Measurements from ENCODE around the gene NUDT5. TPM values are rescaled to one million over a fixed set of nuclear protein-coding genes. Genes with fewer than 3 reads are reported as not detected.
A peak's percentile ranks its signal among the peaks of the same experiment; 100 is the strongest.

The NUDT5 gene
- total and polyA plus RNA-seq, 2 of the 13 experiments (the other 11 are each of a cell fraction or from before 2014, with no cell fraction given), result 79.6 to 134 TPM

- TF ChIP-seq PRDM10 (CRISPR knock-in tag; IDR thresholded peaks at IDR 0.05; ENCODE audit: low read depth) (no peak), ZNF790 (CRISPR knock-in tag; IDR thresholded peaks at IDR 0.05; ENCODE audit: borderline replicate concordance) (no peak), ZNF550 (CRISPR knock-in tag; IDR thresholded peaks at IDR 0.05; ENCODE audit: borderline replicate concordance) (no peak), KLF16 (CRISPR knock-in tag; IDR thresholded peaks at IDR 0.05) (peak in 1 of 2 experiments; percentile 19; a peak in 1 of 4 replicates), ZNF275 (CRISPR knock-in tag; IDR thresholded peaks at IDR 0.05; ENCODE audit: borderline replicate concordance) (peak; percentile 59), CERS6 (CRISPR knock-in tag; IDR thresholded peaks at IDR 0.05) (no peak), ARNT (IDR thresholded peaks at IDR 0.05) (no peak), NCOR1 (IDR thresholded peaks at IDR 0.05; ENCODE audit: borderline replicate concordance, low read length) (peak; percentile 70; the same call in 1 of the 2 replicates), DDIT3 (CRISPR knock-in tag; IDR thresholded peaks at IDR 0.05) (no peak), ZNF44 (CRISPR knock-in tag; IDR thresholded peaks at IDR 0.05) (peak; percentile 28; the same call in 1 of the 2 replicates), IRF9 (CRISPR knock-in tag; IDR thresholded peaks at IDR 0.05; ENCODE audit: borderline replicate concordance) (peak; percentile 91; the same call in 1 of the 2 replicates), U2AF2 (IDR thresholded peaks at IDR 0.05; ENCODE audit: low read depth, low read length) (no peak), MAX (IDR thresholded peaks at IDR 0.05) (peak; percentile 94), NFE2 (CRISPR knock-in tag; IDR thresholded peaks at IDR 0.05) (no peak), ZNF7 (CRISPR knock-in tag; IDR thresholded peaks at IDR 0.05) (0 out of 2 replicates have a peak, but pooled peaks have one; percentile 2), ZNF749 (CRISPR knock-in tag; IDR thresholded peaks at IDR 0.05; ENCODE audit: borderline replicate concordance) (peak; percentile 47; the same call in 1 of the 2 replicates), THYN1 (CRISPR knock-in tag; IDR thresholded peaks at IDR 0.05; ENCODE audit: borderline replicate concordance, low read depth) (no peak), HBP1 (CRISPR knock-in tag; IDR thresholded peaks at IDR 0.05; ENCODE audit: low read depth) (peak; percentile 81)
Observed at GRCh38 chr10:12195603-12196506, at the start of gene NUDT5, which contains the start of gene CDC123 (continued).

Measured in HepG2 (cell line).